ENCODE results near the gene CFAP77.

DNA sequence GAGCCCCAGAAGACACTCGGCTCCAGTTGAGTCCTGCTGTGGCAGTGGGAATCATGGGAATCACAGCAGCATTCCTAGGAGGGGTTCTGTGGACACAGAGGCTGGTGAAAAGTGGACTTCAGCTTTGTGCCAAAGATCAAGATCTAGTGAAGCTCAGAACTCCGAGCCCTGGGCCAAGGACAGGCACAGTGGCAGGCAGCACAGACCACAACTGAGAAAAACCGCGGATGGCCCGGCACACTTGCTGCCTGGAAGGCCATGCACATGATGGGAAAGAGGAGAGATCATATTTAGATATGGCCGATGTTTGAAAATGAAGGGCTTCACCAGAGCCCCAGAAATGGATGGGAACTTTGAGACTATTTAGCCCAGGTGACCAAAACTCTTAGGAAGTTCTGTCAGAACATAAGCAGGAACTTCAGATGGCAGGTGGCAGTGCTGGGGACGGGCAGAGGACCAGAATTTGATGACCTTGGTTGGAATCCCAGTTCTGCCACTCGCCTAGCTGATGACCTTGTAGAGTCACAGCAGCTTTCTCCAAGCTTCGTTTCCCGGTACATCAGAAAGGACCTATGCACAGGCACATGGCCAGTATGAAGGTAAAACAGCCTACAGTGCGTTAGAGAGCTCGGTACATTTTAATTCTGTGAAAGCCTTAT is 190.4 kb downstream of the CFAP77 start:
- TF ChIP-seq, protein P1, sequence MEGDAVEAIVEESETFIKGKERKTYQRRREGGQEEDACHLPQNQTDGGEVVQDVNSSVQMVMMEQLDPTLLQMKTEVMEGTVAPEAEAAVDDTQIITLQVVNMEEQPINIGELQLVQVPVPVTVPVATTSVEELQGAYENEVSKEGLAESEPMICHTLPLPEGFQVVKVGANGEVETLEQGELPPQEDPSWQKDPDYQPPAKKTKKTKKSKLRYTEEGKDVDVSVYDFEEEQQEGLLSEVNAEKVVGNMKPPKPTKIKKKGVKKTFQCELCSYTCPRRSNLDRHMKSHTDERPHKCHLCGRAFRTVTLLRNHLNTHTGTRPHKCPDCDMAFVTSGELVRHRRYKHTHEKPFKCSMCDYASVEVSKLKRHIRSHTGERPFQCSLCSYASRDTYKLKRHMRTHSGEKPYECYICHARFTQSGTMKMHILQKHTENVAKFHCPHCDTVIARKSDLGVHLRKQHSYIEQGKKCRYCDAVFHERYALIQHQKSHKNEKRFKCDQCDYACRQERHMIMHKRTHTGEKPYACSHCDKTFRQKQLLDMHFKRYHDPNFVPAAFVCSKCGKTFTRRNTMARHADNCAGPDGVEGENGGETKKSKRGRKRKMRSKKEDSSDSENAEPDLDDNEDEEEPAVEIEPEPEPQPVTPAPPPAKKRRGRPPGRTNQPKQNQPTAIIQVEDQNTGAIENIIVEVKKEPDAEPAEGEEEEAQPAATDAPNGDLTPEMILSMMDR (IDR thresholded peaks at IDR 0.05): no peak
- no peak for TF ChIP-seq EZH2 (IDR thresholded peaks at IDR 0.05)

All from neural progenitor cell (in vitro differentiated cells).